OCI-M2 (cell line): ENCODE measurements around the gene KCNJ15.
A peak's percentile ranks its signal among the peaks of the same experiment; 100 is the strongest.
"Not testable (repeated sequence)": the region's sequence is repeated elsewhere in the genome, so short reads cannot be mapped to it uniquely, and the experiment has no call there.

Experiments
- DNase-seq: peaks from one replicate; lab custom pipeline; 2025; ENCODE audit not compliant: unreplicated experiment; lab: John Stamatoyannopoulos, UW

KCNJ15 gene

GRCh38 chr21:38256599-38257302, at the start of gene KCNJ15:
Gene KCNJ15 (plus strand): TSS chr21:38256991. CDS start chr21:38299262, 42,271 bp downstream.
- no peak for DNase-seq

DNA sequence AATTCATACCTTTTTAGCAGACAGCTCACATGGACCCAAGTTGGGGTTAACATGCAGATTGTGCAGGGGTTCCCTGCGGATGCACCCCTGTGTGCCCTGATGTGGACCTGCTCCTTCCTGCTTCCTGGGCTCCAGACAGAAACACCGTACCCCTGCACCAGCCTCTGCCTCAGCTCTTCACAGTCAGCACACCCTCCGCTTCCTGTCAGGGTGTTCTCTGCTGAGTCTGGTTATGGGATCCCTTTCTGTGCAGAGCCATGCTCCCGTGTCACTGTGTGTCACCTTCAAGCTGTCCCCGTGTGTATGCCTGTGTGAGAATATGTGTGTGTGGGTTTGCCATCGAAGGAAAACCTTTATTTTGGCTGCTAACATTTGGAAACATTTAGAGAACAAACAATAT, 48.7 kb upstream of the KCNJ15 start:
- no peak for DNase-seq

- DNase-seq = no peak
Measured at GRCh38 chr21:38211321-38211720, 45.5 kb upstream of the KCNJ15 start.

- DNase-seq = no peak
Measured at GRCh38 chr21:38212706-38213105, 44.1 kb upstream of the KCNJ15 start.

GRCh38 chr21:38219049-38219628, 37.7 kb upstream of the KCNJ15 start:
- peak; percentile 9 for DNase-seq

- no peak for DNase-seq
Measured at GRCh38 chr21:38220270-38220737, 36.5 kb upstream of the KCNJ15 start.

- DNase-seq = no peak
Measured at GRCh38 chr21:38221594-38221993, 35.2 kb upstream of the KCNJ15 start.

DNA sequence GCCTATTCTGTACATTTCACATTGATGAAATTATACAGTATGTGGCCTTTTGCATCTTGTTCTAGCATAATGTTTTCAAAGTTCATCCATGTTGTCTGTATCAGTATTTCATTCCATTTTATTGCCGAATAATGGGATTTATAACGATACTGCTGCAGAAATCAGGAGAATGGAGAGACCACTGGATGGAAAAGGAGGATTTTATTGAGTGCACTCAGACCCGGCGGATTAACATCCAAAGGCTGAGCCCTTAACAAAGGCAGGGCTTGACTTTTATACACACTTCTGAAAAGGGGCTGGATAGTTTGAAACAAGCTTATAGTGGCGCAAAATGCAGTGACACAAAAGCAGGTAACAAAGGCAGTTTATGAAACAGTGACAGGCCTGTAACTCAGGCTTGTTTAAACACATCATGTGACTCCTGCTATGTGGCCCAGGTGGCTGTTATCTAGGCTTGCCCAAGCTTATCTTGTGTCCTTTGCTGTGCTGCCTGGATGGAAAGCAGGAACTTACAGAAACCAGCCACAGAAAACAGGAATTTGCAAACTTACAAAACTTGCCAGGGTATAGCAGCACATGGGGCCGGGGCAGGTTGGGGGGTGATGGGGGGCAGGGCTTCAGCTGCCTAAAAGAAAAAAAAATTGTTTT, 32.8 kb upstream of the KCNJ15 start:
- no peak for DNase-seq

DNA sequence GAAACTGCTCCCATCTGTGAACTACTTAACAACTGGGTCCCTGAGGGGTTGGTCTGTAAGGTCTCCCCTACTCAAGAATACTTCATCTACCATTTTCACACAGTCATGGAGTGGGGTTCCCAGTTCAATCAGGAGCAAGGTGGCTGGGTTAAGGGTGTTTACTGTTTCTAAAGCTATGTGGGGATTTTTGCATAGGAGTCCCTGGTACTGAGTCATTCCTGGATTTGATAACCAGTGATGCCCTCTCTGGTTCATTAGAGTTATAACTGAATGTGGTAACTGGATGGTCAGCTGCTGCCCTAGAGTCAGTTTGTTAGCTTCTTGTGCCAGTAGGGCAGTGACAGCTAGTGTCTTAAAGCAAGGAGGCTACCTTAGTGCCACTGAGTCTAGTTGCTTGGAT, 29.4 kb upstream of the KCNJ15 start:
- no peak for DNase-seq

DNA sequence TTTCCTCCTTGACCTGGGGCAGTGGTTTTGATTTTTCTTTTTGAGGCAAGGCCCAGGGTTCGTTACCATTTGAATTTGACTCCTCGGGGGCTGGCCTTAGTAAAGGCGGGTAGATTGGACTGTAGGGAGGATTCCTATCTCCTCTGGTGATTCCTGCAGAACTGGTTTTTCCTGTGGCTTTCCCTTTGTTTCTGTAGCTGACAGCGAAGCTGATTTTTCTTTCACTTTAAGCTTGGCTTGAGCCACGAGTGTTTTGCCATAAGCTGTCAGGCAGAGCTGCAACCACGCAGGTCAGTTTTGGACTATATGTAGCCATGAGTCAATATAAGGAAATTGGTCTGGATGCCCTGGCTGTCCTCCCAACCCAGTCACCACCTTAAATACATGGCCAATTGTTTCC, 28.7 kb upstream of the KCNJ15 start:
- no peak for DNase-seq

GRCh38 chr21:38228537-38228936, 28.3 kb upstream of the KCNJ15 start:
- no peak for DNase-seq

DNA sequence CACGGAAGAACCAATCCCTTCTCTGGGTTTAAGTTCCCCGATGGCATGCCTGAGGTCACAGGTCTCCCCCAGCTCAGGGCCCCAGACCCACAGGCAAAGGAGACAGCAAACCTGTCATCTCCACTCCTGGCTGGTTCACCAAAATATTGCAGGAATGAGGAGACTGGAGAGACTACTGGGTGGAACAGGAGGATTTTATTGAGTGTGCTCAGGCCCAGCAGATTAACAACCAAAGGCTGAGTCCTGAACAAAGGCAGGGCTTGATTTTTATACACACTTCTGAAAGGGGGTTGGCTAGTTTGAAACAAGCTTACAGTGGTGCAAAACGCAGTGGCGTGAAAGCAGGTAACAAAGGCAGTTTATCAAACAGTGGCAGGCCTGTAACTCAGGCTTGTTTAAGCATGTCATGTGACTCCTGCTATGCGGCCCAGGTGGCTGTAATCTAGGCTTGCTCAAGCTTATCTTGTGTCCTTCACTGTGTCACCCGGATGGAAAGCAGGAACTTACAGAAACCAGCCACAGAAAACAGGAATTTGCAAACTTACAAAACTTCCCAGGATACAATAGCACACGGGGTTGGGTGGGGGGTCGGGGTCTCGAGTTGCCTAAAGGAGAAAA, 27.4 kb upstream of the KCNJ15 start:
- DNase-seq = no peak

GRCh38 chr21:38234395-38235142, 22.2 kb upstream of the KCNJ15 start:
- no peak for DNase-seq

DNA sequence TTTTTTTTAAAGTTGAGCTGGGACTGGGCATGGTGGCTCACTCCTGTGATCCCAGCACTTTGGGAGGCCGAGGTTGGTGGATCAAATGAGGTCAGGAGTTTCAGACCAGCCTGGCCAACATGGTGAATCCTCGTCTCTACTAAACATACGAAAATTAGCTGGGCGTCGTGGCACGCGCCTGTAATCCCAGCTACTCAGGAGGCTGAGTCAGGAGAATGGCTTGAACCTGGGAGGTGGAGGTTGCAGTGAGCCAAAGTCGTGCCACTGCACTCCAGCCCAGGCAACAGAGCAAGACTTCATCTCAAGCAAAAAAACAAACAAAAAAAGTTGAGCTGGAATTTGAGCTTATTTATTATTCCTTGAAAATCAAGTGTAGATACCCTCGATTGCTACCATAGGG, 21.5 kb upstream of the KCNJ15 start:
- DNase-seq = not testable (repeated sequence)

GRCh38 chr21:38236232-38236631, 20.6 kb upstream of the KCNJ15 start:
- no peak for DNase-seq

GRCh38 chr21:38239672-38240071, 17.1 kb upstream of the KCNJ15 start:
- no peak for DNase-seq

GRCh38 chr21:38240129-38240528, 16.7 kb upstream of the KCNJ15 start:
- no peak for DNase-seq

GRCh38 chr21:38241029-38241740, 15.6 kb upstream of the KCNJ15 start:
- DNase-seq = no peak

DNA sequence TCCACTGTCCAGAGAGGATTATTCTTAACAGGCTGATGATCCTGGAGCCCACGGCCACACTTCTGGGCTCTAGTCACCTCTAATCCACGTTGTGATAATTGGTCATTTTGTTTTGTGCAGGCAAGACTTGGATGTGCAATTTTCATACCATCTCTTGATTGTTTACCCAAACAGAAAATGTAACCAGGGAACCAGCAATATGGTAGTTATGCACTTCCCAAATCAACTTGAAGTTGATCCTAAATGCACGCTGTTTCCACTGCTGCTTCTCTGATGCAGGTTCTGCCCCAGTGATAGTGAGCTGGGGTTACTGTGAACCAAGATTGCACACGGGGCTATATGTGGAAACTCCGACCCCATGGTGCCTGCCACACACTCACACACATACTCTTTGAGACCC, 14.7 kb upstream of the KCNJ15 start:
- DNase-seq = no peak

DNA sequence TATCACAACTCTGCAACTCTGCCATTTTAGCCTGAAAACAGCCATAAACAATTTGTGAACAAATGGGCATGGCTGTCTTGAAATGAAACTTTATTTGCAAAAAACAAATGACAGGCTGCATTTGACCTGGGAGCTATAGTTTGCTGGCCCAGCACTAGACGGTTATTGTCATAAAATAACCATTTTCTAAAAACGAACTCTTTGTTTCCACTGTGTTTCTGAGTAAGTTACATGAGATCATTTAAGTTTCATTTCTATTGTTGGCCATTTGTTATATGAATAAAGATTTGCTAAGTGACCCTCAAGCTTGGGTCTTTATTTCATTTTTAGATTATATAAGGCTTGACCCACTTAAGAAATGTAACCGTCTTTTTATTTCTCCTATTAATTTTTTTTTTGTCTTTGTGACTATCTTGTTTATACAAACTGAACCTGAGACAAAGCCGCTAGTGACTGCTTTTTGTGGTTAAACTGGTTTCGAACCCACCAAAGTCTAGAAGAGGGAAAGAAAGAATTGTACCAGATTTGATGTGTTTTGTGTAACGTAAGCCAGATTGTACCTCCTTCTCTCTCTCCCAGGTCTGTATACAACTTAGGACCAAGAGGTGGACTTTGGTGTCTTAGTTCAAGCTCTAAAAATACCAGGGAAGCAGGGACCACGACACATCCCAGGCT, 12.9 kb upstream of the KCNJ15 start:
- DNase-seq = no peak
